HepG2 (cell line): ENCODE data around the gene TTC23. TPM values are rescaled to one million over a fixed set of nuclear protein-coding genes. Genes with fewer than 3 reads are reported as not detected.
A peak's percentile ranks its signal among the peaks of the same experiment; 100 is the strongest.

Experiments used
- GZF1 ChIP-seq: sonication (generic); formaldehyde crosslinking; IDR thresholded peaks from 2 replicates; pipeline ENCODE4 v1.5.1; 2020; ENCODE audit warnings: mild to moderate bottlenecking, missing genetic modification reagents
- HES4 ChIP-seq: sonication (generic); formaldehyde crosslinking; IDR thresholded peaks from 2 replicates; pipeline ENCODE4 v1.9.0; 2021; ENCODE audit warnings: mild to moderate bottlenecking, missing genetic modification reagents, borderline replicate concordance
- PHF21A ChIP-seq: sonication (generic); formaldehyde crosslinking; IDR thresholded peaks from 2 replicates; pipeline ENCODE4 v1.5.0; 2020; ENCODE audit warnings: mild to moderate bottlenecking, missing genetic modification reagents
- PPARG ChIP-seq: conservative IDR thresholded peaks from 2 replicates; pipeline ENCODE4 v1.6.1; 2016; ENCODE audit warnings: missing biosample characterization, missing genetic modification reagents
- PTBP1 ChIP-seq: fragments of 200-400 bp; formaldehyde crosslinking; IDR thresholded peaks from 2 replicates; pipeline ENCODE4 v1.6.1; 2018; ENCODE audit warnings: low read length, low read depth; ENCODE audit not compliant: poor library complexity, severe bottlenecking
- RBAK ChIP-seq: sonication (generic); formaldehyde crosslinking; IDR thresholded peaks from 2 replicates; pipeline ENCODE4 v1.5.1; 2020; ENCODE audit warnings: mild to moderate bottlenecking, missing genetic modification reagents
- SMAD9 ChIP-seq: sonication (generic); formaldehyde crosslinking; IDR thresholded peaks from 2 replicates; pipeline ENCODE4 v1.5.1; 2020; ENCODE audit warnings: mild to moderate bottlenecking, missing genetic modification reagents
- SP5 ChIP-seq: IDR thresholded peaks from 2 replicates; pipeline ENCODE4 v1.6.1; 2016; ENCODE audit warnings: low read depth, borderline replicate concordance
- ZNF224 ChIP-seq: sonication (generic); formaldehyde crosslinking; IDR thresholded peaks from 2 replicates; pipeline ENCODE4 v1.5.0; 2020; ENCODE audit warnings: mild to moderate bottlenecking, missing genetic modification reagents
- ZNF232 ChIP-seq: sonication (generic); formaldehyde crosslinking; IDR thresholded peaks from 2 replicates; pipeline ENCODE4 v1.4.0; 2020; ENCODE audit warnings: missing genetic modification reagents, borderline replicate concordance
- ZNF460 ChIP-seq: sonication (generic); formaldehyde crosslinking; IDR thresholded peaks from 2 replicates; pipeline ENCODE4 v1.5.1; 2020; ENCODE audit warnings: missing genetic modification reagents, mild to moderate bottlenecking, borderline replicate concordance
- ZNF660 ChIP-seq: sonication (generic); formaldehyde crosslinking; IDR thresholded peaks from 2 replicates; pipeline ENCODE4 v1.5.1; 2020; ENCODE audit warnings: mild to moderate bottlenecking, low read depth, missing genetic modification reagents, borderline replicate concordance
- polyA plus RNA-seq, 8 experiments: library from polyadenylated mRNA; depleted of rRNA in 3 of 8; stranded (reverse) in 7 of 8; unstranded in 1 of 8; fragments of >200 nt; fragmentation: Illumina TruSeq in 4 of 8; extraction: Trizol in 4 of 8; gene quantifications; 2 replicates each; pipeline versions ENCODE4 v1.2.1 to v1.2.3, GENCODE V29; 2011 to 2016; ENCODE audit warnings: low read depth in 4 of 8, missing spikeins in 1 of 8, mixed read lengths in 1 of 8; ENCODE audit not compliant: insufficient read depth in 1 of 8
- total RNA-seq, 5 experiments: library from RNA; depleted of rRNA; stranded (reverse); fragments of >200 nt; fragmentation: Illumina TruSeq; extraction: Trizol; gene quantifications; 2 replicates each; pipeline ENCODE4 v1.2.3, GENCODE V29; 2016; ENCODE audit warnings: low read depth in 1 of 5
- TF ChIP-seq, protein P1 (sequence below): IDR thresholded peaks from 2 replicates; pipeline ENCODE4 v1.6.1; 2016; ENCODE audit warnings: missing genetic modification reagents, missing compliant biosample characterization
- TF ChIP-seq, protein P2 (sequence below): IDR thresholded peaks from 2 replicates; pipeline ENCODE4 v1.6.1; 2016; ENCODE audit warnings: low read depth, missing genetic modification reagents, missing compliant biosample characterization
- TF ChIP-seq, protein P3 (sequence below): sonication (generic); formaldehyde crosslinking; IDR thresholded peaks from 2 replicates; pipeline ENCODE4 v1.5.0; 2020; ENCODE audit warnings: missing genetic modification reagents, mild to moderate bottlenecking, borderline replicate concordance
- TF ChIP-seq, protein P4 (sequence below): IDR thresholded peaks from 2 replicates; pipeline ENCODE4 v1.6.1; 2016; ENCODE audit warnings: missing compliant biosample characterization, missing genetic modification reagents, borderline replicate concordance
- TF ChIP-seq, protein P5 (sequence below): sonication (generic); formaldehyde crosslinking; IDR thresholded peaks from 2 replicates; pipeline ENCODE4 v1.4.0; 2020; ENCODE audit warnings: missing genetic modification reagents, mild to moderate bottlenecking, borderline replicate concordance

The TTC23 gene
- total and polyA plus RNA-seq, 2 of the 13 experiments (the other 11 are each of a cell fraction or from before 2014, with no cell fraction given), result 1.6 to 11.7 TPM

DNA sequence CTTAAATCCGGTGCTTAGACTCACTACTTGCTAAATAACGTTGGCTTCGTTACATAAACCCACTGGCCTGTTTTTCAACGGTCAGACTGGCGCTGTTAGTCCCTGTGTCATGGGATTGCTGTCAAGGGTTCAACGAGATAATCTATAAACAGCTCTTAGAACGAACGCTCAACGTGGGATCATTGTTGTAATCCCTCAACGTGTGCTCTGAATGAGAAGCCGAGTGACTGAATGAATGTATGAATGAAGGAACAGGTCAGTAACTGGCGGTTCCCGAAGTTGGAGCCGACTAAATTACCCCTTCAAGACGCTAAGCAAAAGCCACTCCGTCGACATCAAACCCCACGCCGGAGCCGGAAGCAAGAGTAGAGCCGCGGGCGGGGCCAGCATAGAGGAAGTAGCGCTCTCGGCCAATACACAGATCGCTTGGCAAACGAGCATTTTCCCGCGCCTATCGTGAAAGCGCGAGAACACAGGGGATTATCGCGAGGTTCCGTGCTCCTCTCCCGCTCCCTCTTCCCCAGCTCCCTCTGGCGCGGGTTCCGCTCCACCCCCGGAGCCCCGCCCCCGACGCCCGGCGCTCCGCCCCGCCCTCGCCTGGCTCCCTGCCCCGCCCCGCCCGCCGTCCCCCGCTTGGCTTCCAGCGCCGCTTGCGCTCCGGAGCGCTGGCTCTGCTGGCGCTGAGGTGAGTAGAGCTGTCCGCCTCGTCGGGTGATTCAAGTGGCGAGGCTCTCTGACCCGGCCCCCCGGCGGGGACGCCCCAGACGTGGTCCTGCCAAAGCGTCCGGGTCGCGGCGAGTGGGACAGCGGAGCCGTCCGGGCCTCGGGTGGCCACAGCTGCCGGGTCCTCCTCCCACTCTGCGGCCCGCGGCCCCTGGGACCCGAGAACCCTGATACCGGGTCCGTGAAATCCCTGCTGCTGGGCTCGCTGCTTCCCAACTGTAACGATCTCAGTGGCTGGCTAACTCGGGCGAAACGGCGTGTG is 1.8 kb upstream of the TTC23 start, which contains the start of gene LRRC28 (continued):
- TF ChIP-seq, protein P1, sequence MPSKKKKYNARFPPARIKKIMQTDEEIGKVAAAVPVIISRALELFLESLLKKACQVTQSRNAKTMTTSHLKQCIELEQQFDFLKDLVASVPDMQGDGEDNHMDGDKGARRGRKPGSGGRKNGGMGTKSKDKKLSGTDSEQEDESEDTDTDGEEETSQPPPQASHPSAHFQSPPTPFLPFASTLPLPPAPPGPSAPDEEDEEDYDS, result peak; percentile 95
- 0 out of 2 replicates have a peak, but pooled peaks have one; percentile 12 for TF ChIP-seq PHF21A (CRISPR knock-in tag)
- no peak for TF ChIP-seq ZNF224 (CRISPR knock-in tag)
- TF ChIP-seq, protein P2, sequence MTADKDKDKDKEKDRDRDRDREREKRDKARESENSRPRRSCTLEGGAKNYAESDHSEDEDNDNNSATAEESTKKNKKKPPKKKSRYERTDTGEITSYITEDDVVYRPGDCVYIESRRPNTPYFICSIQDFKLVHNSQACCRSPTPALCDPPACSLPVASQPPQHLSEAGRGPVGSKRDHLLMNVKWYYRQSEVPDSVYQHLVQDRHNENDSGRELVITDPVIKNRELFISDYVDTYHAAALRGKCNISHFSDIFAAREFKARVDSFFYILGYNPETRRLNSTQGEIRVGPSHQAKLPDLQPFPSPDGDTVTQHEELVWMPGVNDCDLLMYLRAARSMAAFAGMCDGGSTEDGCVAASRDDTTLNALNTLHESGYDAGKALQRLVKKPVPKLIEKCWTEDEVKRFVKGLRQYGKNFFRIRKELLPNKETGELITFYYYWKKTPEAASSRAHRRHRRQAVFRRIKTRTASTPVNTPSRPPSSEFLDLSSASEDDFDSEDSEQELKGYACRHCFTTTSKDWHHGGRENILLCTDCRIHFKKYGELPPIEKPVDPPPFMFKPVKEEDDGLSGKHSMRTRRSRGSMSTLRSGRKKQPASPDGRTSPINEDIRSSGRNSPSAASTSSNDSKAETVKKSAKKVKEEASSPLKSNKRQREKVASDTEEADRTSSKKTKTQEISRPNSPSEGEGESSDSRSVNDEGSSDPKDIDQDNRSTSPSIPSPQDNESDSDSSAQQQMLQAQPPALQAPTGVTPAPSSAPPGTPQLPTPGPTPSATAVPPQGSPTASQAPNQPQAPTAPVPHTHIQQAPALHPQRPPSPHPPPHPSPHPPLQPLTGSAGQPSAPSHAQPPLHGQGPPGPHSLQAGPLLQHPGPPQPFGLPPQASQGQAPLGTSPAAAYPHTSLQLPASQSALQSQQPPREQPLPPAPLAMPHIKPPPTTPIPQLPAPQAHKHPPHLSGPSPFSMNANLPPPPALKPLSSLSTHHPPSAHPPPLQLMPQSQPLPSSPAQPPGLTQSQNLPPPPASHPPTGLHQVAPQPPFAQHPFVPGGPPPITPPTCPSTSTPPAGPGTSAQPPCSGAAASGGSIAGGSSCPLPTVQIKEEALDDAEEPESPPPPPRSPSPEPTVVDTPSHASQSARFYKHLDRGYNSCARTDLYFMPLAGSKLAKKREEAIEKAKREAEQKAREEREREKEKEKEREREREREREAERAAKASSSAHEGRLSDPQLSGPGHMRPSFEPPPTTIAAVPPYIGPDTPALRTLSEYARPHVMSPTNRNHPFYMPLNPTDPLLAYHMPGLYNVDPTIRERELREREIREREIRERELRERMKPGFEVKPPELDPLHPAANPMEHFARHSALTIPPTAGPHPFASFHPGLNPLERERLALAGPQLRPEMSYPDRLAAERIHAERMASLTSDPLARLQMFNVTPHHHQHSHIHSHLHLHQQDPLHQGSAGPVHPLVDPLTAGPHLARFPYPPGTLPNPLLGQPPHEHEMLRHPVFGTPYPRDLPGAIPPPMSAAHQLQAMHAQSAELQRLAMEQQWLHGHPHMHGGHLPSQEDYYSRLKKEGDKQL (CRISPR knock-in tag), result no peak
- TF ChIP-seq HES4 (CRISPR knock-in tag), result no peak
- no peak for TF ChIP-seq ZNF460 (CRISPR knock-in tag)
- TF ChIP-seq ZNF660 (CRISPR knock-in tag), result no peak
- no peak for TF ChIP-seq GZF1 (CRISPR knock-in tag)
- peak; percentile 27; the same call in 1 of the 2 replicates for TF ChIP-seq SP5 (CRISPR knock-in tag)
- TF ChIP-seq, protein P3, sequence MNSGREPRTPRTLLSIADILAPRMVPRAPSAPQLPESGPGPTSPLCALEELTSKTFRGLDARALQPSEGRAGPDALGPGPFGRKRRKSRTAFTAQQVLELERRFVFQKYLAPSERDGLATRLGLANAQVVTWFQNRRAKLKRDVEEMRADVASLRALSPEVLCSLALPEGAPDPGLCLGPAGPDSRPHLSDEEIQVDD (CRISPR knock-in tag), result 0 out of 2 replicates have a peak, but pooled peaks have one; percentile 25
- TF ChIP-seq, protein P4, sequence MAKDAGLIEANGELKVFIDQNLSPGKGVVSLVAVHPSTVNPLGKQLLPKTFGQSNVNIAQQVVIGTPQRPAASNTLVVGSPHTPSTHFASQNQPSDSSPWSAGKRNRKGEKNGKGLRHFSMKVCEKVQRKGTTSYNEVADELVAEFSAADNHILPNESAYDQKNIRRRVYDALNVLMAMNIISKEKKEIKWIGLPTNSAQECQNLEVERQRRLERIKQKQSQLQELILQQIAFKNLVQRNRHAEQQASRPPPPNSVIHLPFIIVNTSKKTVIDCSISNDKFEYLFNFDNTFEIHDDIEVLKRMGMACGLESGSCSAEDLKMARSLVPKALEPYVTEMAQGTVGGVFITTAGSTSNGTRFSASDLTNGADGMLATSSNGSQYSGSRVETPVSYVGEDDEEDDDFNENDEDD (CRISPR knock-in tag), result peak; percentile 89; the same call in 1 of the 2 replicates
- TF ChIP-seq, protein P5, sequence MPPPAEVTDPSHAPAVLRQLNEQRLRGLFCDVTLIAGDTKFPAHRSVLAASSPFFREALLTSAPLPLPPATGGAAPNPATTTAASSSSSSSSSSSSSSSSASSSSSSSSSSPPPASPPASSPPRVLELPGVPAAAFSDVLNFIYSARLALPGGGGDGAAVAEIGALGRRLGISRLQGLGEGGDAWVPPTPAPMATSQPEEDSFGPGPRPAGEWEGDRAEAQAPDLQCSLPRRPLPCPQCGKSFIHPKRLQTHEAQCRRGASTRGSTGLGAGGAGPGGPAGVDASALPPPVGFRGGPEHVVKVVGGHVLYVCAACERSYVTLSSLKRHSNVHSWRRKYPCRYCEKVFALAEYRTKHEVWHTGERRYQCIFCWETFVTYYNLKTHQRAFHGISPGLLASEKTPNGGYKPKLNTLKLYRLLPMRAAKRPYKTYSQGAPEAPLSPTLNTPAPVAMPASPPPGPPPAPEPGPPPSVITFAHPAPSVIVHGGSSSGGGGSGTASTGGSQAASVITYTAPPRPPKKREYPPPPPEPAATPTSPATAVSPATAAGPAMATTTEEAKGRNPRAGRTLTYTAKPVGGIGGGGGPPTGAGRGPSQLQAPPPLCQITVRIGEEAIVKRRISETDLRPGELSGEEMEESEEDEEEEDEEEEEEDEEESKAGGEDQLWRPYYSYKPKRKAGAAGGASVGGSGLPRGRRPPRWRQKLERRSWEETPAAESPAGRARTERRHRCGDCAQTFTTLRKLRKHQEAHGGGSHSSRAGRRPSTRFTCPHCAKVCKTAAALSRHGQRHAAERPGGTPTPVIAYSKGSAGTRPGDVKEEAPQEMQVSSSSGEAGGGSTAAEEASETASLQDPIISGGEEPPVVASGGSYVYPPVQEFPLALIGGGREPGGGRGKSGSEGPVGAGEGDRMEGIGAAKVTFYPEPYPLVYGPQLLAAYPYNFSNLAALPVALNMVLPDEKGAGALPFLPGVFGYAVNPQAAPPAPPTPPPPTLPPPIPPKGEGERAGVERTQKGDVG (CRISPR knock-in tag), result no peak
- TF ChIP-seq SMAD9 (CRISPR knock-in tag), result no peak
- no peak for TF ChIP-seq PTBP1
- TF ChIP-seq PPARG (CRISPR knock-in tag), result no peak
- TF ChIP-seq RBAK, result no peak
- no peak for TF ChIP-seq ZNF232
